Measurements from ENCODE around the gene TMEM163.
"Not testable (repeated sequence)": the region's sequence is repeated elsewhere in the genome, so short reads cannot be mapped to it uniquely, and the experiment has no call there.

TMEM163 gene

GRCh38 chr2:134625311-134625710 is 93.5 kb downstream of the TMEM163 start:
- no peak overlapping the region for H3K4me3 ChIP-seq (ENCODE audit: low read depth in 1 of 2, low read length in 1 of 2)
- no peak for TF ChIP-seq CTCF (IDR thresholded peaks at IDR 0.05)
- no peaks in the 10 kb centered on the region for H3K36me3 ChIP-seq
- no peaks in the 10 kb centered on the region for H3K27me3 ChIP-seq
- H3K9me3 ChIP-seq: no peaks in the 10 kb centered on the region
- H3K27ac ChIP-seq: no peak overlapping the region
- no peaks in the 10 kb centered on the region for H3K4me1 ChIP-seq (ENCODE audit: control insufficient read depth in 1 of 2, insufficient read depth in 1 of 2, low read depth in 1 of 2, low read length in 1 of 2)

- TF ChIP-seq CTCF (IDR thresholded peaks at IDR 0.05): no peak
- Histone ChIP-seq H3K27ac (no peak overlapping the region), H3K4me1 (ENCODE audit: control insufficient read depth in 1 of 2, insufficient read depth in 1 of 2, low read depth in 1 of 2, low read length in 1 of 2) (no peaks in the 10 kb centered on the region), H3K4me3 (ENCODE audit: low read depth in 1 of 2, low read length in 1 of 2) (no peak overlapping the region), H3K36me3 (no peaks in the 10 kb centered on the region), H3K9me3 (no peaks in the 10 kb centered on the region), H3K27me3 (no peaks in the 10 kb centered on the region)
These were observed 95.0 kb downstream of the TMEM163 start for GRCh38 chr2:134623796-134624195.

DNA sequence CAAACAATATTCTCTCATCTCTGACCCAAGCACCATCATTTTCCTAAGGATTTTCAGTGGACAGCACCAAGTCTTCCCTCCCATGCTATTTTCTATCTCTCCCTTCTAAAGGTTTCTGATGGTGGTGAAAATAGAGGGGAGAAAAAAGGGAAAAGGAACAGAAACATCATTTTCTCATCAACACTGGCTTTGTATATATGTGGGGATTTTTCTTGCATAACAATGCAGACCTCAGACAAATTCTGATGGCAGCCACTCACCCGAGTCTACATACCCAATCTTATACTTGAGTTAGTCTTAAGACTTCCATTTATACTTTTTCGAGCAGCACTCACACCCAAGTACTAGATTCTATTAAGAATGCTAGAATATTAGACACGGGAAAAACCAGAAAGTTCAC is 95.8 kb downstream of the TMEM163 start:
- Histone ChIP-seq H3K36me3 (no peaks in the 10 kb centered on the region), H3K9me3 (no peaks in the 10 kb centered on the region), H3K27me3 (no peaks in the 10 kb centered on the region), H3K27ac (no peak overlapping the region), H3K4me3 (ENCODE audit: low read depth in 1 of 2, low read length in 1 of 2) (no peak overlapping the region), H3K4me1 (ENCODE audit: control insufficient read depth in 1 of 2, insufficient read depth in 1 of 2, low read depth in 1 of 2, low read length in 1 of 2) (no peaks in the 10 kb centered on the region)
- TF ChIP-seq CTCF (IDR thresholded peaks at IDR 0.05): no peak

DNA sequence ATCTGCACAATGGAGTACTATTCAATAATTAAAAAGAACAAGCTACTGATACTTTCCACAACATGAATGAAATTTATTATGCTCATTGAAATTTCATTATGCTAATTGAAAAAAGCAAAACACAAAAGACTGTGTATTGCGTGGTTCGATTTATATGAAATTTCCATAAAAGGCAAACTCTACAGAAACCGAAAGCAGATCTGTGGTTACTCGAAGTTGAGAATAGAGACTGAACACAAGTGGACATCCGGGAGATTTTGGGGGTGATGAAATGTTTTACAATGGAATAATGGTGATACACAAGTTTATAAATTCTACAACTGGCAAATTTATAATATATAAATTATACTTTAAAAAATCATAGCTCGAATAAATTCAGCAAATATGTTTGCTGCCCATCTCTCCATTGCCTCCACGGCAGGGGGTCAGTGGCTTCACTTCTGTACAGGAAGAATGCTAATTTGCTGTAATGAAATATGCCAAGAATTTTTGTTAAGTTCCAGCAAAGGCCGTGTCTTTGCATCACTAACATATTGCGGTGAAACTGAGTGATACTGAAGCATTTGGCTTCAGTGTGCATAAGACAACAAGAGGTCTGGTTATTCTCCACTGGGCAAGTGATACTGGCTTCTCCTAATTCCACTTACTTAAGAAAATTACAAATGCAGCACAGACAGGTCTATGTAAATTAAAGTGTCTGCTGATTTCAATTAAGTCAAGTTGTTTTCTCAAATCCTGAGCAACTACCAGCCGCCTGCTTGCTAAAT is 96.7 kb downstream of the TMEM163 start:
- H3K9me3 ChIP-seq: no peaks in the 10 kb centered on the region
- no peak overlapping the region for H3K4me3 ChIP-seq (ENCODE audit: low read depth in 1 of 2, low read length in 1 of 2)
- no peaks in the 10 kb centered on the region for H3K36me3 ChIP-seq
- H3K27ac ChIP-seq: no peak overlapping the region
- no peaks in the 10 kb centered on the region for H3K27me3 ChIP-seq
- H3K4me1 ChIP-seq (ENCODE audit: control insufficient read depth in 1 of 2, insufficient read depth in 1 of 2, low read depth in 1 of 2, low read length in 1 of 2): no peaks in the 10 kb centered on the region
- TF ChIP-seq CTCF (IDR thresholded peaks at IDR 0.05): no peak

GRCh38 chr2:134619250-134619649 is 99.5 kb downstream of the TMEM163 start:
- no peaks in the 10 kb centered on the region for H3K27me3 ChIP-seq
- H3K4me3 ChIP-seq (ENCODE audit: low read depth in 1 of 2, low read length in 1 of 2): no peak overlapping the region
- H3K4me1 ChIP-seq (ENCODE audit: control insufficient read depth in 1 of 2, insufficient read depth in 1 of 2, low read depth in 1 of 2, low read length in 1 of 2): no peaks in the 10 kb centered on the region
- H3K27ac ChIP-seq: no peak overlapping the region
- no peak for TF ChIP-seq CTCF (IDR thresholded peaks at IDR 0.05)
- H3K36me3 ChIP-seq: no peaks in the 10 kb centered on the region
- H3K9me3 ChIP-seq: no peaks in the 10 kb centered on the region

DNA sequence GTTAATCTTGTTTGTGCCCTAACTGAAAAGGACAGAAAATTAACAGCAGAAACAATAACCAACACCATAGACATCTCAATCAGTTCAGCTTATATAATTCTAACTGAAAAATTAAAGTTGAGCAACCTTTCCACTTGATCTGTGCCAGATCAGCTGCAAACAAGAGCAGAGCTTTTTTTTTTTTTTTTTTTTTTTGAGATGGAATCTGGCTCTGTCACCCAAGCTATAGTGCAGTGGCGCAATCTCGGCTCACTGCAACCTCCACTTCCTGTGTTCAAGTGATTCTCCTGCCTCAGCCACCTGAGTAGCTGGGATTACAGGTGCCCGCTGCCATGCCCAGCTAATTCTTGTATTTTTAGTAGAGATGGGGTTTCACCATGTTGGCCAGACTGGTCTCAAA is 103.3 kb downstream of the TMEM163 start:
- not testable (repeated sequence) for H3K4me1 ChIP-seq (ENCODE audit: control insufficient read depth in 1 of 2, insufficient read depth in 1 of 2, low read depth in 1 of 2, low read length in 1 of 2); H3K27ac ChIP-seq; H3K9me3 ChIP-seq; H3K27me3 ChIP-seq; H3K36me3 ChIP-seq; H3K4me3 ChIP-seq (ENCODE audit: low read depth in 1 of 2, low read length in 1 of 2)
